B cell (primary cell): ENCODE data around the gene UBE2U.

ENCODE experiments used
- CTCF ChIP-seq: fragments of 200-600 bp; IDR thresholded peaks from one replicate; pipeline ENCODE4 v1.8.0; 2022; ENCODE audit warnings: antibody characterized with exemption, mild to moderate bottlenecking
- EZH2 ChIP-seq: IDR thresholded peaks from 2 replicates; pipeline ENCODE4 v1.6.1; 2012; ENCODE audit warnings: borderline replicate concordance, low read depth, mild to moderate bottlenecking, moderate library complexity, low read length; ENCODE audit not compliant: insufficient read depth, poor library complexity, severe bottlenecking

GRCh38 chr1:64296459-64296858 is 93.0 kb downstream of the UBE2U start:
- TF ChIP-seq CTCF: no peak
- TF ChIP-seq EZH2: no peak
